GM19397 (cell line): ENCODE measurements around the gene PFN3.

Experiments used
- ATAC-seq: cut with Tn5 transposase; IDR thresholded peaks from one replicate; pipeline ENCODE4 v1.9.1; 2021; ENCODE audit warnings: mild to moderate bottlenecking, moderate library complexity; ENCODE audit not compliant: unreplicated experiment

PFN3 gene, protein sequence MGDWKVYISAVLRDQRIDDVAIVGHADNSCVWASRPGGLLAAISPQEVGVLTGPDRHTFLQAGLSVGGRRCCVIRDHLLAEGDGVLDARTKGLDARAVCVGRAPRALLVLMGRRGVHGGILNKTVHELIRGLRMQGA

DNA sequence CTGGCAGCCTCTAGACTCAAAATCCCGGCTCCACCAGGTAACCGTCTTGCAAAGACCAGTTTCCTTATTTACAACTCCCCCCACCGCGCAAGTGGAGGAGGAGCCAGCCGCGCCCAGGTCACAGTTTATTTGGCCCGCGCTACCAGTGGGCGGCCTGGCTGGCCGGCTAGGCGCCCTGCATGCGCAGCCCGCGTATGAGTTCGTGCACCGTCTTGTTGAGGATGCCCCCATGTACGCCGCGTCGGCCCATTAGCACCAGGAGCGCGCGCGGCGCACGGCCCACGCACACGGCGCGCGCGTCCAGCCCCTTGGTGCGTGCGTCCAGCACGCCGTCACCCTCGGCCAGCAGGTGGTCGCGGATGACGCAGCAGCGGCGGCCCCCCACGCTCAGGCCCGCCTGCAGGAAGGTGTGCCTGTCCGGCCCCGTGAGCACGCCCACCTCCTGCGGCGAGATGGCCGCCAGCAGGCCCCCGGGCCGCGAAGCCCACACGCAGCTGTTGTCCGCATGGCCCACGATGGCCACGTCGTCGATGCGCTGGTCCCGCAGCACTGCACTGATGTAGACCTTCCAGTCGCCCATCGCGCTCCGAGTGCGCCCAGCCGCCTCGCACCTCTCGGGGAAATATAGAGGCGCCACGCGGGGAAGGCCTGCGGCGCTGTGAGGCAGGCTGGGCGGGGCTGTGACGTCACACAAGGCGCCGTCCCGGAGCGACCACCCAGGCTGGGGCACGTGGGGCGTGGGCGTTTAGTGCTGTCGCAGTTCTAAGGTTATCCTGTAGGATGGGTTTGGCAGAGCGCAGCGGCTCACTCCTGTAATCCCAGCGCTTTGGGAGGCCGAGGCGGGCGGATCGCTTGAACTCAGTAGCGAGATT is at the start of gene PFN3:
TSS of gene PFN3 (minus strand) at position 665 of the 872 bp plus-strand sequence. CDS start at position 580, 85 bp downstream.
- no peak for ATAC-seq

DNA sequence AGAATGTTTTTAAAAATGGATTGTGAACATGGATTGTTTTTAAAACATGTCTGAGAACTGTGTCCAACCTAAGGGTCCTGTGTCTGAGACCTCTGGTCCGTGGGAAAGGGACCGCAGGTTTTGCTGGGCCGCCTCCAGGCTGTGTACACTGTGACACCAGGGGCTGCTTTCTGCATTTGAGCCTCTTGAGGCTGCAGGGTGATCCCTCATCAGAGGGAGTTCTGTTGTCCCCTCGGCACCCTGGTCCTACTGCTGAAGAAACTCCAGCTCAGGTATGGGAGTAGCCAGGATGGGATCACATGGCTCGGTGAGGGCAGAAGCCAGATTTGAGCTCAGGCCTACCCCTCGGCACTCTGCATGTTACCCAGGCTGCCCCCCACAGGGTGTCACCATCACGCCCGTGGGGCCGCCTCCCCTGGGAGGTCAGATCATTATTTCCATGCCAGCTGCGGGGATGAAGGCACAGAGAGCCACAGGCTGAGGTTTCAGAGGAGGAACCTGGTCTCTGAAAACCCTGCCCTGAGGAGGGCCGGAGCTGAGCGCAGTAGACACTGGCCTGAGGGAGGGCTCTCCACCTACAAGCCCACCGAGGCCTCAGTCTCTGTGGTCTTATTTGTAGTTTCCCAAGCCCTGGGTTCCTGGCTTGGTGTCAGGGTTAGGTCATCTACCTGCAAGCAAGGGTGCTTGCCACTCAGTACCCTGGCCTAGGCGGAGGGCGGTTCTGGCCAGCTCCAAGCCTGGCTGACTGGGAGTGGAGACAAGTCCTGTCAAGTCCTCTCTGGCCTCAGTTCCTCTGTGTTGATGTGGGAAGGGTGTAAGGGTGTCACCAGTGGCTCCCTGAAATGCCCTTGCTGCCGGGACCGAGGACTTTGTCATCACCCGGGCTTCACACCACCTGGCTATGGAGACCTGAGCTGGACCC is 48.9 kb upstream of the PFN3 start:
- no peak for ATAC-seq

- ATAC-seq, result no peak
Measured at GRCh38 chr5:177448244-177448950, 47.9 kb upstream of the PFN3 start.

- no peak for ATAC-seq
Measured at GRCh38 chr5:177447611-177448243, 47.3 kb upstream of the PFN3 start.

- ATAC-seq, result peak; percentile 31
Measured at GRCh38 chr5:177447066-177447610, 46.7 kb upstream of the PFN3 start.

- peak; percentile 66 for ATAC-seq
Measured at GRCh38 chr5:177446200-177447065, 46.0 kb upstream of the PFN3 start, which contains the start of gene PRR7. Gene PRR7 (plus strand): TSS chr5:177446814. CDS start chr5:177455068, 8,254 bp downstream.

GRCh38 chr5:177445917-177446199 is 45.4 kb upstream of the PFN3 start:
- ATAC-seq, result no peak

GRCh38 chr5:177445052-177445916 is 44.8 kb upstream of the PFN3 start:
- no peak for ATAC-seq

GRCh38 chr5:177444106-177445051 is 43.9 kb upstream of the PFN3 start:
- ATAC-seq, result no peak

GRCh38 chr5:177443144-177443983 is 42.9 kb upstream of the PFN3 start:
- ATAC-seq, result no peak

- ATAC-seq, result no peak
Measured at GRCh38 chr5:177442066-177442826, 41.8 kb upstream of the PFN3 start.

- no peak for ATAC-seq
Measured at GRCh38 chr5:177440990-177441780, 40.7 kb upstream of the PFN3 start.

DNA sequence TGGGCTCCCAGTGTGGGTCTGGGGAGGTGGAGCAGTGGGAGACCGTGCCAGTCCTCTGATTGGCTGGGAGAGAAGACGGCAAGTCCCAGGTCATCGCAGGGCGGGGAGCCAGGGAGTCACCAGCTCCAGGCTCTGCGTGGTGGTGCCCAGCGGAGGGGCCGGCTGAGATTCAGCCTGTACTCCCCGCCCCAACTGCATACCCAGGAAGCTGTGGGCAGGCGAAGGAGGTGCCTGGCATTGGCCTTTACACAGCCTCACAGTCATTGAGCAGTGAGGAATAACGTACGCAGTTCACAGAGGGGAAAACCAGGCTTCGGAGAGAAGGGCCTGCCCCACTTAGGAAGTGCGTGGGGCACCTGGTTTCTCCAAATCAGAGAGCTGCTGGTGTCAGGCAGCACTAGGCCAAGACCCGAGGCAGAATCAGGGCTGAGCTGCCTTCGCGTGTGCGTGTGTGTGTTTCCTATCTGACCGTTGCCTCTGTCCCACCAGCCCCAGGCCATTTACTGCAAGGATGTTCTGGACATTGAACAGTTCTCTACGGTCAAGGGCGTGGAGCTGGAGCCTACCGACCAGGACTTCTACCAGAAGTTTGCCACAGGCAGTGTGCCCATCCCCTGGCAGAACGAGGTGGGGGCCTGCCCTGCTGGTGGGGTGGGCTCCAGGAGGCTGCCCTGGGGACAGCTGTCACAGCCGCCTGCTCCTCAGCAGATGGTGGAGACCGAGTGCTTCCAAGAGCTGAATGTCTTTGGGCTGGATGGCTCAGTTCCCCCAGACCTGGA is 39.9 kb upstream of the PFN3 start:
- no peak for ATAC-seq

- ATAC-seq, result no peak
Measured at GRCh38 chr5:177439518-177440053, 39.1 kb upstream of the PFN3 start.
